HL-60 (cell line): Measurements from ENCODE around the gene RAPGEF4.
A peak's percentile ranks its signal among the peaks of the same experiment; 100 is the strongest.

ENCODE experiments used
- DNase-seq, 2 experiments: peaks; one replicate each; pipeline ENCODE4 v3.0.0-alpha.2; 2010 to 2020; ENCODE audit warnings: low read depth in 1 of 2, low spot score in 1 of 2
- H3K27ac ChIP-seq: fragments of 250-450 bp; sonication (Bioruptor Pico); replicated peaks from 2 replicates; pipeline ENCODE4 v1.5.1; 2020; ENCODE audit warnings: mild to moderate bottlenecking, moderate library complexity
- H3K27me3 ChIP-seq: fragments of 250-450 bp; sonication (Bioruptor Pico); 2 replicates; pipeline ENCODE4 v1.5.1; 2021; ENCODE audit warnings: mild to moderate bottlenecking, moderate library complexity; ENCODE audit not compliant: insufficient read depth, poor library complexity, severe bottlenecking
- H3K4me3 ChIP-seq: replicated peaks from 2 replicates; pipeline ENCODE4 v1.5.1; 2011; ENCODE audit warnings: mild to moderate bottlenecking, control low read depth, low read length; ENCODE audit not compliant: insufficient read depth
- CTCF ChIP-seq: IDR thresholded peaks from one replicate; pipeline ENCODE4 v1.5.1; 2011; ENCODE audit warnings: low read length, control low read depth, inconsistent platforms; ENCODE audit not compliant: insufficient read depth
- GABPA ChIP-seq: IDR thresholded peaks from 2 replicates; pipeline ENCODE4 v1.6.1; 2012; ENCODE audit warnings: low read depth
- POLR2AphosphoS5 ChIP-seq: IDR thresholded peaks from 2 replicates; pipeline ENCODE4 v1.6.1; 2012; ENCODE audit warnings: low read depth
- REST ChIP-seq: IDR thresholded peaks from 2 replicates; pipeline ENCODE4 v1.6.1; 2012; ENCODE audit warnings: low read depth; ENCODE audit not compliant: insufficient replicate concordance
- SPI1 ChIP-seq: IDR thresholded peaks from 2 replicates; pipeline ENCODE4 v1.6.1; 2012; ENCODE audit warnings: low read depth, mild to moderate bottlenecking, borderline replicate concordance

Gene RAPGEF4

GRCh38 chr2:172702451-172702850 lies 33.2 kb upstream of the RAPGEF4 start:
- Histone ChIP-seq H3K27me3 (no peaks in the 10 kb centered on the region), H3K4me3 (no peak overlapping the region)
- DNase-seq, result no peak

GRCh38 chr2:172704072-172704936 lies 31.3 kb upstream of the RAPGEF4 start:
- no peak overlapping the region for H3K27ac ChIP-seq
- TF ChIP-seq GABPA (no peak), CTCF (peak; percentile 43), POLR2AphosphoS5 (no peak), REST (no peak), SPI1 (no peak)
- H3K27me3 ChIP-seq, result no peaks in the 10 kb centered on the region
- no peak overlapping the region for H3K4me3 ChIP-seq
- no peak for DNase-seq

More at GRCh38 chr2:172702451-172702850, 33.2 kb upstream of the RAPGEF4 start:
- H3K27ac ChIP-seq, result no peak overlapping the region
- TF ChIP-seq CTCF, result no peak
- TF ChIP-seq REST, result no peak
- TF ChIP-seq SPI1, result no peak
- no peak for TF ChIP-seq POLR2AphosphoS5
- TF ChIP-seq GABPA, result no peak

- no peak overlapping the region for H3K4me3 ChIP-seq
- no peak for DNase-seq
- H3K27me3 ChIP-seq, result no peaks in the 10 kb centered on the region
- TF ChIP-seq POLR2AphosphoS5, result no peak
- no peak for TF ChIP-seq CTCF
- TF ChIP-seq GABPA, result no peak
- no peak for TF ChIP-seq REST
- TF ChIP-seq SPI1, result no peak
- H3K27ac ChIP-seq, result no peak overlapping the region
These were observed 30.3 kb upstream of the RAPGEF4 start for GRCh38 chr2:172705352-172705751.
